GM19463 (cell line): ENCODE measurements around the gene STN1.
A peak's percentile ranks its signal among the peaks of the same experiment; 100 is the strongest.

Source experiments
- ATAC-seq: cut with Tn5 transposase; IDR thresholded peaks from one replicate; pipeline ENCODE4 v1.9.1; 2021; ENCODE audit warnings: mild to moderate bottlenecking, moderate library complexity; ENCODE audit not compliant: unreplicated experiment

The STN1 gene

GRCh38 chr10:103870516-103870915 is 47.5 kb downstream of the STN1 start:
- no peak for ATAC-seq

- no peak for ATAC-seq
Observed at GRCh38 chr10:103869336-103869735, 48.6 kb downstream of the STN1 start.

GRCh38 chr10:103868200-103868599 is 49.8 kb downstream of the STN1 start:
- ATAC-seq, result no peak

- no peak for ATAC-seq
Observed at GRCh38 chr10:103861505-103861904, 56.5 kb downstream of the STN1 start.

GRCh38 chr10:103859161-103860086 is 58.6 kb downstream of the STN1 start:
- peak; percentile 42 for ATAC-seq

- ATAC-seq, result no peak
Observed at GRCh38 chr10:103858360-103858759, 59.6 kb downstream of the STN1 start.

GRCh38 chr10:103856797-103857170 is 61.2 kb downstream of the STN1 start:
- ATAC-seq, result no peak

- no peak for ATAC-seq
Observed at GRCh38 chr10:103855852-103856796, 61.9 kb downstream of the STN1 start.

GRCh38 chr10:103855424-103855823 is 62.6 kb downstream of the STN1 start, which contains the start of gene SH3PXD2A:
Gene SH3PXD2A (minus strand): TSS chr10:103855576. CDS start chr10:103855266, 310 bp downstream.
- no peak for ATAC-seq

- ATAC-seq, result no peak
Observed at GRCh38 chr10:103854686-103855391, 63.1 kb downstream of the STN1 start.

- ATAC-seq, result no peak
Observed at GRCh38 chr10:103854265-103854685, 63.7 kb downstream of the STN1 start.

GRCh38 chr10:103853428-103854264 is 64.3 kb downstream of the STN1 start:
- ATAC-seq, result no peak

GRCh38 chr10:103852856-103853255 is 65.1 kb downstream of the STN1 start:
- ATAC-seq, result no peak

- ATAC-seq, result no peak
Observed at GRCh38 chr10:103852189-103852711, 65.7 kb downstream of the STN1 start.

- no peak for ATAC-seq
Observed at GRCh38 chr10:103851261-103851660, 66.7 kb downstream of the STN1 start.

GRCh38 chr10:103850572-103850895 is 67.5 kb downstream of the STN1 start:
- ATAC-seq, result no peak

- ATAC-seq, result no peak
Observed at GRCh38 chr10:103849880-103850571, 68.0 kb downstream of the STN1 start.

GRCh38 chr10:103849212-103849877 is 68.6 kb downstream of the STN1 start:
- ATAC-seq, result no peak
